IMR-90 (cell line): ENCODE data around the gene SGK1. TPM values are rescaled to one million over a fixed set of nuclear protein-coding genes. Genes with fewer than 3 reads are reported as not detected.

Experiments used
- ATAC-seq: fragments of 200-7000 bp; cut with Tn5 transposase; 2 replicates; pipeline ENCODE4 v1.9.1; 2020; ENCODE audit warnings: low read depth, mild to moderate bottlenecking, moderate library complexity
- BruUV-seq: library from RNA; stranded (reverse); fragments of 400-500 nt; replicated peaks from 2 replicates; lab custom pipeline; 2021; lab: Mats Ljungman, UMichigan
- CTCF ChIA-PET: fragments of 300-600 bp; formaldehyde crosslinking; extraction: SDS; loops from one replicate; lab custom pipeline; 2021; ENCODE audit warnings: antibody characterized with exemption; lab: Yijun Ruan, JAX
- POLR2A ChIA-PET: fragments of 300-600 bp; sonication (Branson Sonifier 250); formaldehyde crosslinking; loops from one replicate; lab custom pipeline; 2022; ENCODE audit warnings: antibody characterized with exemption; ENCODE audit not compliant: unreplicated experiment; lab: Charles Lee
- DNase-seq: peaks from one replicate; pipeline ENCODE4 v3.0.0; 2013
- H2AFZ ChIP-seq: replicated peaks from 2 replicates; pipeline ENCODE3; 2013; ENCODE audit warnings: low read length, mild to moderate bottlenecking; ENCODE audit not compliant: poor library complexity
- H2AK5ac ChIP-seq: 2 replicates; pipeline ENCODE4 v1.6.1; 2013; ENCODE audit warnings: low read depth, low read length, inconsistent platforms
- H2AK9ac ChIP-seq: replicated peaks from 2 replicates; pipeline ENCODE3; 2013; ENCODE audit warnings: mild to moderate bottlenecking, low read depth, low read length, moderate library complexity; ENCODE audit not compliant: poor library complexity
- H2BK120ac ChIP-seq: 2 replicates; pipeline ENCODE4 v1.6.1; 2013; ENCODE audit warnings: low read depth, low read length, inconsistent platforms
- H2BK15ac ChIP-seq: 3 replicates; pipeline ENCODE4 v1.6.1; 2013; ENCODE audit warnings: low read depth, low read length, inconsistent platforms
- H2BK20ac ChIP-seq: 2 replicates; pipeline ENCODE4 v1.6.1; 2013; ENCODE audit warnings: low read depth, mild to moderate bottlenecking, inconsistent platforms, low read length, moderate library complexity
- H2BK5ac ChIP-seq: 2 replicates; pipeline ENCODE4 v1.6.1; 2013; ENCODE audit warnings: mild to moderate bottlenecking, low read depth, low read length, inconsistent platforms; ENCODE audit not compliant: poor library complexity, severe bottlenecking
- H3K14ac ChIP-seq: replicated peaks from 2 replicates; pipeline ENCODE4 v1.6.1; 2013; ENCODE audit warnings: low read depth, low read length, inconsistent platforms
- H3K18ac ChIP-seq: 2 replicates; pipeline ENCODE4 v1.6.1; 2013; ENCODE audit warnings: low read depth, low read length, control low read depth
- H3K23ac ChIP-seq: 2 replicates; pipeline ENCODE4 v1.6.1; 2013; ENCODE audit warnings: low read depth, low read length, inconsistent platforms
- H3K27ac ChIP-seq: 2 replicates; pipeline ENCODE4 v1.5.1; 2013; ENCODE audit warnings: mild to moderate bottlenecking, control low read depth, low read length; ENCODE audit not compliant: insufficient read depth
- H3K27me3 ChIP-seq: 2 replicates; pipeline ENCODE4 v1.6.1; 2013; ENCODE audit warnings: low read length; ENCODE audit not compliant: control insufficient read depth, insufficient read depth
- H3K36me3 ChIP-seq: 2 replicates; pipeline ENCODE4 v1.6.1; 2013; ENCODE audit warnings: low read length, mixed read lengths; ENCODE audit not compliant: control insufficient read depth, insufficient read depth
- H3K4ac ChIP-seq: 2 replicates; pipeline ENCODE4 v1.6.1; 2013; ENCODE audit warnings: low read depth, low read length, inconsistent platforms
- H3K4me1 ChIP-seq: 2 replicates; pipeline ENCODE4 v1.6.1; 2013; ENCODE audit warnings: low read length, mixed read lengths; ENCODE audit not compliant: control insufficient read depth, insufficient read depth
- H3K4me2 ChIP-seq: 2 replicates; pipeline ENCODE4 v1.6.1; 2013; ENCODE audit warnings: low read depth, mild to moderate bottlenecking, control low read depth, low read length, moderate library complexity
- H3K4me3 ChIP-seq: 2 replicates; pipeline ENCODE4 v1.5.1; 2013; ENCODE audit warnings: low read depth, mild to moderate bottlenecking, control low read depth, low read length, moderate library complexity; ENCODE audit not compliant: insufficient read depth
- H3K56ac ChIP-seq: 2 replicates; pipeline ENCODE4 v1.6.1; 2013; ENCODE audit warnings: low read length, inconsistent platforms; ENCODE audit not compliant: insufficient read depth; ENCODE audit errors: extremely low read depth
- H3K79me1 ChIP-seq, 2 experiments: 2 replicates each; pipeline ENCODE4 v1.6.1; 2013; ENCODE audit warnings: low read length in 2 of 2, inconsistent platforms in 1 of 2, low read depth in 1 of 2
- H3K9ac ChIP-seq: 2 replicates; pipeline ENCODE4 v1.6.1; 2013; ENCODE audit warnings: low read depth, low read length, control low read depth
- H3K9me1 ChIP-seq: 2 replicates; pipeline ENCODE4 v1.6.1; 2013; ENCODE audit warnings: low read length, inconsistent platforms; ENCODE audit not compliant: insufficient read depth
- H3K9me3 ChIP-seq: 2 replicates; pipeline ENCODE4 v1.6.1; 2013; ENCODE audit warnings: low read length; ENCODE audit not compliant: control insufficient read depth, insufficient read depth
- H4K20me1 ChIP-seq: 2 replicates; pipeline ENCODE4 v1.6.1; 2013; ENCODE audit warnings: low read length, inconsistent platforms; ENCODE audit not compliant: insufficient read depth
- H4K5ac ChIP-seq: 2 replicates; pipeline ENCODE4 v1.6.1; 2013; ENCODE audit warnings: mild to moderate bottlenecking, low read depth, low read length, control low read depth
- H4K8ac ChIP-seq, 2 experiments: 2 replicates each; pipeline ENCODE4 v1.6.1; 2013; ENCODE audit warnings: low read depth in 2 of 2, low read length in 2 of 2, control low read depth in 1 of 2, inconsistent platforms in 1 of 2
- H4K91ac ChIP-seq: 2 replicates; pipeline ENCODE4 v1.6.1; 2013; ENCODE audit warnings: low read depth, low read length, inconsistent platforms; ENCODE audit not compliant: insufficient read depth
- BHLHE40 ChIP-seq: fragments of 150-350 bp; IDR thresholded peaks from 2 replicates; pipeline ENCODE4 v1.6.1; 2016; ENCODE audit warnings: mild to moderate bottlenecking, low read depth, low read length
- CEBPB ChIP-seq: IDR thresholded peaks from 2 replicates; pipeline ENCODE4 v1.6.1; 2012; ENCODE audit warnings: low read depth, low read length, improper control_type of control experiment
- CHD1 ChIP-seq: IDR thresholded peaks from 2 replicates; pipeline ENCODE4 v1.6.1; 2012; ENCODE audit warnings: low read depth, low read length, improper control_type of control experiment
- CTCF ChIP-seq: conservative IDR thresholded peaks from 2 replicates; pipeline ENCODE4 v1.5.1; 2012; ENCODE audit warnings: mild to moderate bottlenecking, low read depth, low read length, improper control_type of control experiment
- ELK1 ChIP-seq: fragments of 150-350 bp; IDR thresholded peaks from 2 replicates; pipeline ENCODE4 v1.6.1; 2016; ENCODE audit warnings: low read depth, mild to moderate bottlenecking, low read length, moderate library complexity, borderline replicate concordance
- FOS ChIP-seq: fragments of 150-350 bp; IDR thresholded peaks from 2 replicates; pipeline ENCODE4 v1.6.1; 2016; ENCODE audit warnings: low read depth, low read length
- MAFK ChIP-seq: IDR thresholded peaks from 2 replicates; pipeline ENCODE4 v1.6.1; 2012; ENCODE audit warnings: low read depth, low read length, improper control_type of control experiment
- MAZ ChIP-seq: IDR thresholded peaks from 2 replicates; pipeline ENCODE4 v1.6.1; 2012; ENCODE audit warnings: low read depth, mild to moderate bottlenecking, low read length, improper control_type of control experiment, moderate library complexity, borderline replicate concordance
- MXI1 ChIP-seq: IDR thresholded peaks from 2 replicates; pipeline ENCODE4 v1.6.1; 2012; ENCODE audit warnings: low read depth, mild to moderate bottlenecking, low read length, moderate library complexity, borderline replicate concordance
- NFE2L2 ChIP-seq: fragments of 150-350 bp; IDR thresholded peaks from 2 replicates; pipeline ENCODE4 v1.6.1; 2016; ENCODE audit warnings: low read depth, mild to moderate bottlenecking, low read length
- RCOR1 ChIP-seq: IDR thresholded peaks from 2 replicates; pipeline ENCODE4 v1.6.1; 2012; ENCODE audit warnings: mild to moderate bottlenecking, low read length, improper control_type of control experiment; ENCODE audit not compliant: insufficient replicate concordance
- SMC3 ChIP-seq: fragments of 150-350 bp; IDR thresholded peaks from 2 replicates; pipeline ENCODE4 v1.6.1; 2016; ENCODE audit warnings: low read depth, mild to moderate bottlenecking, antibody characterized with exemption, low read length, moderate library complexity
- WGBS, 2 experiments: methylation state at CpG; one replicate each; pipeline versions ENCODE4 v1.1.5 to v1.1.7; 2013; ENCODE audit warnings: missing lambda C conversion rate in 2 of 2; ENCODE audit not compliant: insufficient read length in 1 of 2; ENCODE audit errors: extremely low coverage in 2 of 2; 5-methylcytosine and 5-hydroxymethylcytosine counted together
- dilution Hi-C: fragments of 300-500 bp; cut with HindIII; formaldehyde crosslinking; loops from one replicate; pipeline ENCODE4 v1.14.3; 2018; ENCODE audit warnings: low sequenced_read_pairs; ENCODE audit not compliant: unreplicated experiment
- in situ Hi-C: fragments of 300-500 bp; cut with MboI; formaldehyde crosslinking; loops from 3 replicates; pipeline ENCODE4 v1.14.3; 2019; ENCODE audit warnings: low sequenced_read_pairs, inconsistent platforms, mixed read lengths
- intact Hi-C: fragments of 100-400 bp; cut with micrococcal nuclease; formaldehyde crosslinking; loops from 2 replicates; pipeline ENCODE4 v1.10.0; 2022
- polyA plus RNA-seq, 3 experiments: library from polyadenylated mRNA; depleted of rRNA; stranded (reverse); fragments of >200 nt; gene quantifications; 2 replicates each; pipeline ENCODE4 v1.2.3, GENCODE V29; 2012; ENCODE audit warnings: low replicate concordance in 1 of 3
- total RNA-seq: library from RNA; depleted of rRNA; stranded (reverse); fragments of >200 nt; gene quantifications from 2 replicates; pipeline ENCODE4 v1.2.3, GENCODE V29; 2012

The SGK1 gene
- total and polyA plus RNA-seq, 2 of the 4 experiments (the other 2 are of a cell fraction): 121 to 255 TPM

- Histone ChIP-seq H3K27ac (no peak overlapping the region), H3K9ac (no peak overlapping the region), H3K14ac (no peak overlapping the region), H2AK5ac (no peak overlapping the region), H3K27me3 (no peaks in the 10 kb centered on the region), H2BK120ac (no peak overlapping the region), H3K18ac (no peak overlapping the region), H3K79me1 (no peaks in the 10 kb centered on the region), H2BK20ac (no peak overlapping the region), H3K56ac (no peak overlapping the region), H2BK5ac (no peak overlapping the region), H4K91ac (no peak overlapping the region), H3K4me2 (no peak overlapping the region), H3K4ac (no peak overlapping the region), H3K9me1 (no peaks in the 10 kb centered on the region), H2AFZ (no peak overlapping the region), H4K20me1 (no peaks in the 10 kb centered on the region), H4K8ac (no peak overlapping the region), H3K36me3 (no peaks in the 10 kb centered on the region), H3K9me3 (no peaks in the 10 kb centered on the region), H3K4me1 (no peaks in the 10 kb centered on the region), H3K23ac (no peak overlapping the region), H2AK9ac (no peak overlapping the region), H4K5ac (no peak overlapping the region), H3K4me3 (no peak overlapping the region), H2BK15ac (no peak overlapping the region)
- intact Hi-C loops (no loop called here), in situ Hi-C loops (loop anchor here (25.0 kb wide), 1 partner anchor 1309 kb away; no protein-coding TSS in a partner anchor), dilution Hi-C loops (no loop called here)
- ChIA-PET POLR2A (no interaction called here), CTCF (no interaction called here)
- ATAC-seq (no peak), DNase-seq (no peak)
- WGBS, 2 experiments: no CpG with 5 or more reads among the region's 1 CpG
- no TSS peak for BruUV-seq
- TF ChIP-seq SMC3 (no peak), MAZ (no peak), RCOR1 (no peak), FOS (no peak), NFE2L2 (no peak), MAFK (no peak), CEBPB (no peak), BHLHE40 (no peak), CHD1 (no peak), MXI1 (no peak), CTCF (no peak), ELK1 (no peak)
Measured at GRCh38 chr6:134128146-134128545, 189.8 kb downstream of the SGK1 start.
